NT2/D1 (cell line): ENCODE measurements around the gene DLG2.

Source experiments
- DNase-seq: peaks from one replicate; pipeline ENCODE4 v3.0.0-alpha.2; 2011; ENCODE audit warnings: low read depth, low spot score
- H3K27me3 ChIP-seq: 2 replicates; pipeline ENCODE4 v1.6.0; 2011; ENCODE audit warnings: mild to moderate bottlenecking; ENCODE audit not compliant: insufficient read length, insufficient read depth
- H3K36me3 ChIP-seq: 2 replicates; pipeline ENCODE4 v1.6.1; 2011; ENCODE audit warnings: mild to moderate bottlenecking, low read length, mixed read lengths; ENCODE audit not compliant: insufficient read depth, insufficient read length
- H3K4me1 ChIP-seq: 2 replicates; pipeline ENCODE4 v1.5.1; 2011; ENCODE audit not compliant: insufficient read depth, insufficient read length
- H3K4me3 ChIP-seq: 2 replicates; pipeline ENCODE4 v1.5.1; 2011; ENCODE audit warnings: low read depth; ENCODE audit not compliant: insufficient read length
- H3K9ac ChIP-seq: 2 replicates; pipeline ENCODE4 v1.6.0; 2011; ENCODE audit warnings: low read depth; ENCODE audit not compliant: insufficient read length
- H3K9me3 ChIP-seq: 2 replicates; pipeline ENCODE4 v1.5.1; 2011; ENCODE audit warnings: mild to moderate bottlenecking, low read length; ENCODE audit not compliant: insufficient read depth
- SUZ12 ChIP-seq: IDR thresholded peaks from 2 replicates; pipeline ENCODE4 v1.6.1; 2011; ENCODE audit not compliant: insufficient read length, insufficient read depth; ENCODE audit errors: extremely low read depth
- YY1 ChIP-seq: IDR thresholded peaks from 2 replicates; pipeline ENCODE4 v1.6.1; 2011; ENCODE audit not compliant: insufficient read length, insufficient read depth
- ZNF274 ChIP-seq: IDR thresholded peaks from 2 replicates; pipeline ENCODE4 v1.6.1; 2011; ENCODE audit warnings: mild to moderate bottlenecking, low read depth, low read length

DLG2 gene

DNA sequence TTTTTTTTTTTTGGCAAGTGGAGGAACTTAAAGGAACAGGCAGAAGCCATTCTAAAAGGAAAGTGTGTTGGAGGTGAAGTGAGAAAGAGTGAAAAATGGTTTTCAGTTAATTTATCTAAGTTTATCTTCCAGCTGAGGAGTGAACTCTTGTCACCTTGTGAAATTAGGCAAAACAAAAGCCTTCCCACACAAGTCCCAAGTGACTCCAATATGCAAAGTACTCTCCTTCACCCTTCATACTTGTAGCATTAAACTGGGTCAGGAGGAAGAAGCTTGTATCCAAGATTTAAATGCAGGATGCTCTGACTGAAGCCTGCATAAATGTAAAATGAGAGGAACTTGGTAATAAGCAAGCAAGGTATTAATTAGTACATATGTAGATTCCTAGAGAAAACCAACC is 796.8 kb downstream of the DLG2 start:
- no peak for TF ChIP-seq ZNF274
- TF ChIP-seq YY1, result no peak
- TF ChIP-seq SUZ12, result no peak
- no peaks in the 10 kb centered on the region for H3K4me1 ChIP-seq
- H3K36me3 ChIP-seq, result no peaks in the 10 kb centered on the region
- no peaks in the 10 kb centered on the region for H3K9me3 ChIP-seq
- H3K4me3 ChIP-seq, result no peak overlapping the region
- H3K27me3 ChIP-seq, result no peaks in the 10 kb centered on the region
- no peak for DNase-seq
- H3K9ac ChIP-seq, result no peak overlapping the region

DNA sequence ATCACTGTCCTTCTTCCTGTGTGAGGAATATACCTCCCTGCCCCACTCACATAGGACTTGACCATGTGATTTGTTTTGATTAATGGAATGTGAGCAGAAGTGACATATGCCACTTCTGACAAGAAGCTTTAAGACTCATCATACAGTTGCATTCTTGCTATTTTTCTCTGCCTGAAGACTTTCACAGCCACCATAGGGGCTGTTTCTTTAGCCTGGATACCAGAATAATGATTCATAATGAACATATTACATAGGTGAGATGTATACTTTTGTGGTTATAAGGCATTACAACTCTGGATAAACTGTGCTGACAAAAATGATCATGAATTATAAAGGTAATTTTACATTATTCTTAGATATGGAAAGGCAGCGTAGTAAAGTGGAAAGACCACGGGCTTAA is 798.0 kb downstream of the DLG2 start:
- Histone ChIP-seq H3K36me3 (no peaks in the 10 kb centered on the region), H3K27me3 (no peaks in the 10 kb centered on the region), H3K9me3 (no peaks in the 10 kb centered on the region), H3K9ac (no peak overlapping the region), H3K4me1 (no peaks in the 10 kb centered on the region), H3K4me3 (no peak overlapping the region)
- no peak for DNase-seq
- no peak for TF ChIP-seq YY1
- no peak for TF ChIP-seq ZNF274
- no peak for TF ChIP-seq SUZ12

DNA sequence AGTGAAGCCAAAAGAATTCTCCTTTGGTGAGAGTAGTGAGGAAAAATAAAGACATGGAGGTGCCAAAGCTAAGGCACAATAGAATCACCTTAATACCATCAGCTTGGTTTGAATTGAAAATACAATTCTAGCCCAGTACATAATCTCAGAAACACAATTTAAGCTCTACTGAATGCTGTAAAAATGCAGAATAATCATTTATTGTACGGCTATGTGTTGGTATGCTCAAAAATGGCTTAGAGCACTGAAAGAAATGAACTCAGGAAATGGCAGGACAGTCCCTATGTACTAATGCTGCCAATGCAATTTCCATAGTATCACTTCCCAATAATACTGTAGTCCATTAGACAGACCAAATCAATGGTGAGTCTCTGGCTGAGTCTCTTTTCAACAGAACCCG is 798.5 kb downstream of the DLG2 start:
- no peak overlapping the region for H3K4me3 ChIP-seq
- no peaks in the 10 kb centered on the region for H3K36me3 ChIP-seq
- H3K4me1 ChIP-seq, result no peaks in the 10 kb centered on the region
- TF ChIP-seq YY1, result no peak
- no peak for TF ChIP-seq SUZ12
- no peak for TF ChIP-seq ZNF274
- no peak overlapping the region for H3K9ac ChIP-seq
- no peaks in the 10 kb centered on the region for H3K9me3 ChIP-seq
- DNase-seq, result no peak
- H3K27me3 ChIP-seq, result no peaks in the 10 kb centered on the region

DNA sequence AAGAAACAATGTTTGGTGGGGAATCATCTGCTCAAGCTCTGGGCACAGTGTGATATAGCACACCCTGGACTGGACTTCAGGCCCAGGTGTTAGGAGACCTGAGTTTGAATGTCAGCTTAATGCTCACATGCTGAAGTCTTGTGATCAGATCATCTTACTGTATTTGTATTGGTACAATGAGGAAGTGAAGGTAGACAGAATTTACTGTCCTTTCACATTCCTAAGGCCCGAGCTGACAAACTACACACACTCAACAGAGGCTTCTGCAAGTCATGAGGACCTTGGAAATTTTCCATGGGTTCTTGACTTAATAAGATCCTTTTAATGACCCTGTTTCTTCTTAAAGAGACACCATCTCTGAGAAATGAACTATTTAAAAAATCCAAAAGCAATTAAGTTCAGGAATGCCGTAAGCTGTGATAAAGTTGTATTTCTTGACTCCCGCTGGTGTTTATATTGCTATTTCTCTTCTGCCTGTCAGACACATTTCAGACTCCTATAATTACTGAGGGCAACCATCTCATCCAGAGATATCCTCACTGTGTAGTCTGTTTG is 802.0 kb downstream of the DLG2 start:
- Histone ChIP-seq H3K36me3 (no peaks in the 10 kb centered on the region), H3K9me3 (no peaks in the 10 kb centered on the region), H3K4me3 (no peak overlapping the region), H3K27me3 (no peaks in the 10 kb centered on the region), H3K9ac (no peak overlapping the region), H3K4me1 (no peaks in the 10 kb centered on the region)
- DNase-seq, result no peak
- TF ChIP-seq YY1 (no peak), ZNF274 (no peak), SUZ12 (no peak)

DNA sequence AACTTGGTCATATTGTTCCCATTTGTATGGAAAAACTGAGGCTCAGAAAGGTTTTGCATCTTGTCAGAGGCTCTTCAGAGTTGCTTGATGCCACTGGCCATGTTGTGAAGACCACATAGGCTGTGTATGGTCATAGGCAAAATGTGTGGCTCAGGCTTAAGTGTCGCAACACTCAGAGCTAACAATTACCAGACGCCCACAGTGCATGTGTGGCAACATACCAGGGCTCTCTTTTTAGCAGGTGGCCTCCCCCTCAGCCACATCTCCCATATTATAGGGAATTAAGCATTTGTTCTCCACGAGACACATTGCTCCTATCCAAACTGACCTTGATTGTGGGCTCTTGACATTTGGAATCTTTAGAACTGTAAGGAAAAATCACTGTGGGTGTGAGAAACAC is 802.5 kb downstream of the DLG2 start:
- no peaks in the 10 kb centered on the region for H3K27me3 ChIP-seq
- TF ChIP-seq ZNF274, result no peak
- TF ChIP-seq YY1, result no peak
- no peak for TF ChIP-seq SUZ12
- DNase-seq, result no peak

DNA sequence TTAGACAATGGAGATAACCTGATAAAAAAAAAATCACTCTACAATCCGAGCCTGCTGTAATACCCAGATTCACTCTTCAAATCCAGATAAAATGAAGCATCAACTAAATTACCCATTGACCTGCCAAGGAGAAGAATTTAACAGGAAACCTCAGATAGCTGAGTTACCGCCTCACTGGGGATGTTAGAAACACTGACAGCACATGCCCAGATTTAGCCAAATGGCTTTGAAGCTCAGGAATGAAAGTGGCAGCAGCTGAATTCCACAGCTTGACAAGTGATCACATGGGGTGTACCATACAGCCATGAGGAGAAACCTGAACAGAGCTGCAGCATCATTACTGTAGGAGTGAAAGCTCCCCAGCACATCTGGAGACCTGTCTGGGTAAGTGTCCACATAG is 807.6 kb downstream of the DLG2 start:
- H3K4me1 ChIP-seq, result no peaks in the 10 kb centered on the region
- H3K4me3 ChIP-seq, result no peak overlapping the region
- DNase-seq, result no peak
- H3K36me3 ChIP-seq, result no peaks in the 10 kb centered on the region
- H3K9me3 ChIP-seq, result no peaks in the 10 kb centered on the region
- TF ChIP-seq ZNF274 (no peak), YY1 (no peak), SUZ12 (no peak)
- no peak overlapping the region for H3K9ac ChIP-seq
- no peaks in the 10 kb centered on the region for H3K27me3 ChIP-seq

More for the DNA sequence above, 802.5 kb downstream of the DLG2 start:
- H3K4me3 ChIP-seq, result no peak overlapping the region
- H3K4me1 ChIP-seq, result no peaks in the 10 kb centered on the region
- H3K36me3 ChIP-seq, result no peaks in the 10 kb centered on the region
- no peak overlapping the region for H3K9ac ChIP-seq
- H3K9me3 ChIP-seq, result no peaks in the 10 kb centered on the region

DNA sequence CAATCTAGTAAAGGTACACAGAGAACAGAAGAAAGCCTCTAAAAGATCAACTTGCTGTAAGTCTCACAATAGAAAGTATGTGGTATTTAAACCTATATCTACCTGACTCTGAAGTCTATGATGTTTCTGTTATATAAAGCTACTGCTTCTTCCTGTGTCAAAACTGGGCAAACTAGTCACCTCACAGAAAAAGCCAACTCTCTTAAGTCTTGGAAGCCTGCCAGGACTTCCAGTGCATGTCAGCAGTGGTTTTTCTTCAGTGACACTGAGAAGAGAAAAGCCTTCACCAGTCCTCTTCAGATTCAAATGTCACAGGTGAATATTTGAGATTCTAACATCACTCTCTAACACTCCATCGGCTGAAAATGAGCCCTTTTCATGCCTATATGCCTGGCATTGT is 808.0 kb downstream of the DLG2 start:
- no peak for DNase-seq

DNA sequence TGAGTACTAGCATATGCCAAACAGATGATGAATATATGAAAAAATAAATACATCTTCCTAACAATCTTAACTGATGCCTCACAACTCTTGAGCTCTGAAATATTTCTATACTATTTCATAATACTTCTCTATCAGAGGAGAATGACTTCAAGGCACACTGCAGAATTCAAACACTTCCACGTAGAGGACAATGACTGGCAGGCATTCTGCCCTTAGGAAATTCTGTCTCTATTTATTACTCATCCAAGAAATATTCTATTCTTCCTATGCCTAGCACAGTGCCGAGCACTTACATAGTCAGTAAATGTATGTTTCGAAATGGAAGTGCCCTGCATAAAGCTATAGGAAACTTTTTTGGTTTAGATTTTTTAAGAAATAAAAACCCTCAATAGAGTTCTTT is 809.1 kb downstream of the DLG2 start:
- no peak overlapping the region for H3K4me3 ChIP-seq
- no peak overlapping the region for H3K9ac ChIP-seq
- H3K4me1 ChIP-seq, result no peaks in the 10 kb centered on the region
- no peak for TF ChIP-seq ZNF274
- TF ChIP-seq SUZ12, result no peak
- TF ChIP-seq YY1, result no peak
- no peaks in the 10 kb centered on the region for H3K27me3 ChIP-seq
- no peaks in the 10 kb centered on the region for H3K36me3 ChIP-seq
- no peaks in the 10 kb centered on the region for H3K9me3 ChIP-seq
- DNase-seq, result no peak

More for the DNA sequence above, 808.0 kb downstream of the DLG2 start:
- H3K4me3 ChIP-seq, result no peak overlapping the region
- no peaks in the 10 kb centered on the region for H3K4me1 ChIP-seq
- H3K36me3 ChIP-seq, result no peaks in the 10 kb centered on the region
- no peaks in the 10 kb centered on the region for H3K27me3 ChIP-seq
- no peaks in the 10 kb centered on the region for H3K9me3 ChIP-seq
- H3K9ac ChIP-seq, result no peak overlapping the region
- TF ChIP-seq ZNF274 (no peak), YY1 (no peak), SUZ12 (no peak)
